OCI-LY7 (cell line): ENCODE measurements around the gene HMG20B. TPM values are rescaled to one million over a fixed set of nuclear protein-coding genes. Genes with fewer than 3 reads are reported as not detected.

Source experiments
- BruUV-seq: library from RNA; stranded (reverse); fragments of 400-500 nt; replicated peaks from 2 replicates; lab custom pipeline; 2021; lab: Mats Ljungman, UMichigan
- CTCF ChIA-PET: fragments of 300-600 bp; sonication (Branson Sonifier 250); formaldehyde crosslinking; loops from one replicate; lab custom pipeline; 2022; ENCODE audit warnings: antibody characterized with exemption; ENCODE audit not compliant: unreplicated experiment; lab: Charles Lee
- POLR2A ChIA-PET: fragments of 300-600 bp; sonication (Branson Sonifier 250); formaldehyde crosslinking; loops from one replicate; lab custom pipeline; 2022; ENCODE audit warnings: antibody characterized with exemption; lab: Charles Lee
- DNase-seq: peaks from one replicate; pipeline ENCODE4 v3.0.0-alpha.2; 2015; ENCODE audit warnings: low spot score
- H2AFZ ChIP-seq: fragments of 200-600 bp; sonication (generic), shearing (Covaris generic); 2 replicates; pipeline ENCODE4 v1.6.1; 2014; ENCODE audit warnings: mild to moderate bottlenecking, antibody characterized with exemption, low read length, moderate library complexity
- H3K27ac ChIP-seq: fragments of 200-600 bp; sonication (generic); 2 replicates; pipeline ENCODE4 v1.5.1; 2014; ENCODE audit warnings: mixed run types, low read depth, mild to moderate bottlenecking, moderate library complexity, low read length, inconsistent platforms; ENCODE audit not compliant: poor library complexity, severe bottlenecking
- H3K36me3 ChIP-seq: fragments of 200-600 bp; sonication (generic); 2 replicates; pipeline ENCODE4 v1.6.1; 2014; ENCODE audit warnings: mild to moderate bottlenecking, antibody characterized with exemption, low read length, moderate library complexity, mixed read lengths; ENCODE audit not compliant: insufficient read depth
- H3K4me1 ChIP-seq: fragments of 200-600 bp; sonication (generic); 2 replicates; pipeline ENCODE4 v1.5.1; 2014; ENCODE audit warnings: mild to moderate bottlenecking, low read length; ENCODE audit not compliant: insufficient read depth, poor library complexity, severe bottlenecking
- H3K4me2 ChIP-seq: fragments of 200-600 bp; sonication (generic); 2 replicates; pipeline ENCODE4 v1.6.1; 2014; ENCODE audit warnings: mild to moderate bottlenecking, low read length
- H3K4me3 ChIP-seq: fragments of 200-600 bp; sonication (generic); 2 replicates; pipeline ENCODE4 v1.5.1; 2014; ENCODE audit warnings: mild to moderate bottlenecking, low read depth, low read length; ENCODE audit not compliant: poor library complexity, severe bottlenecking
- H3K79me2 ChIP-seq: fragments of 200-600 bp; sonication (generic); 2 replicates; pipeline ENCODE4 v1.6.1; 2016; ENCODE audit warnings: low read depth, mild to moderate bottlenecking, low read length, moderate library complexity, mixed read lengths; ENCODE audit not compliant: insufficient read depth
- H3K9me2 ChIP-seq: fragments of 200-600 bp; sonication (generic); 2 replicates; pipeline ENCODE4 v1.6.1; 2016; ENCODE audit warnings: mild to moderate bottlenecking, low read length, mixed read lengths; ENCODE audit not compliant: insufficient read depth
- H3K9me3 ChIP-seq: fragments of 200-600 bp; sonication (generic); 2 replicates; pipeline ENCODE4 v1.6.1; 2014; ENCODE audit warnings: mild to moderate bottlenecking, mixed run types, low read length, mixed read lengths
- H4K20me1 ChIP-seq: fragments of 200-600 bp; sonication (generic); 2 replicates; pipeline ENCODE4 v1.6.1; 2014; ENCODE audit warnings: mild to moderate bottlenecking, antibody characterized with exemption, low read length, moderate library complexity, mixed read lengths; ENCODE audit not compliant: insufficient read depth
- EZH2phosphoT487 ChIP-seq: fragments of 200-600 bp; sonication (generic); IDR thresholded peaks from 2 replicates; pipeline ENCODE4 v1.6.1; 2018; ENCODE audit warnings: low read depth, borderline replicate concordance, mild to moderate bottlenecking, mixed run types, antibody characterized with exemption, low read length, moderate library complexity, mixed read lengths
- intact Hi-C: fragments of 100-400 bp; cut with micrococcal nuclease; formaldehyde crosslinking; loops from one replicate; pipeline ENCODE4 v1.10.0; 2022; ENCODE audit not compliant: unreplicated experiment
- total RNA-seq, 2 experiments: library from RNA; depleted of rRNA in 1 of 2; stranded (reverse); fragments of >200 nt in 1 of 2; shearing (Covaris generic) in 1 of 2; gene quantifications; 2 replicates each; pipeline ENCODE4 v1.2.3, GENCODE V29; 2014 to 2022
- TF ChIP-seq, protein P1 (sequence below): fragments of 200-600 bp; sonication (generic); conservative IDR thresholded peaks from 2 replicates; pipeline ENCODE4 v1.5.1; 2014; ENCODE audit warnings: mild to moderate bottlenecking, antibody characterized with exemption, low read length, moderate library complexity, mixed read lengths

Gene HMG20B
- total RNA-seq, 2 experiments from 2014 or later, result 91.0 to 119 TPM

GRCh38 chr19:3535563-3535965 lies 37.2 kb upstream of the HMG20B start:
- Histone ChIP-seq H3K4me1 (no peaks in the 10 kb centered on the region), H2AFZ (no peak overlapping the region), H3K4me2 (no peak overlapping the region), H3K36me3 (peaks cover 80% of the 10 kb centered on the region), H3K9me2 (no peaks in the 10 kb centered on the region), H3K27ac (no peak overlapping the region), H3K4me3 (no peak overlapping the region), H3K9me3 (no peaks in the 10 kb centered on the region), H4K20me1 (no peaks in the 10 kb centered on the region), H3K79me2 (no peaks in the 10 kb centered on the region)
- TF ChIP-seq EZH2phosphoT487, result no peak
- TF ChIP-seq, protein P1, sequence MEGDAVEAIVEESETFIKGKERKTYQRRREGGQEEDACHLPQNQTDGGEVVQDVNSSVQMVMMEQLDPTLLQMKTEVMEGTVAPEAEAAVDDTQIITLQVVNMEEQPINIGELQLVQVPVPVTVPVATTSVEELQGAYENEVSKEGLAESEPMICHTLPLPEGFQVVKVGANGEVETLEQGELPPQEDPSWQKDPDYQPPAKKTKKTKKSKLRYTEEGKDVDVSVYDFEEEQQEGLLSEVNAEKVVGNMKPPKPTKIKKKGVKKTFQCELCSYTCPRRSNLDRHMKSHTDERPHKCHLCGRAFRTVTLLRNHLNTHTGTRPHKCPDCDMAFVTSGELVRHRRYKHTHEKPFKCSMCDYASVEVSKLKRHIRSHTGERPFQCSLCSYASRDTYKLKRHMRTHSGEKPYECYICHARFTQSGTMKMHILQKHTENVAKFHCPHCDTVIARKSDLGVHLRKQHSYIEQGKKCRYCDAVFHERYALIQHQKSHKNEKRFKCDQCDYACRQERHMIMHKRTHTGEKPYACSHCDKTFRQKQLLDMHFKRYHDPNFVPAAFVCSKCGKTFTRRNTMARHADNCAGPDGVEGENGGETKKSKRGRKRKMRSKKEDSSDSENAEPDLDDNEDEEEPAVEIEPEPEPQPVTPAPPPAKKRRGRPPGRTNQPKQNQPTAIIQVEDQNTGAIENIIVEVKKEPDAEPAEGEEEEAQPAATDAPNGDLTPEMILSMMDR, result no peak
- no peak for DNase-seq
- POLR2A ChIA-PET, result no interaction called here
- no TSS peak for BruUV-seq
- intact Hi-C loops, result no loop called here
- CTCF ChIA-PET, result no interaction called here

DNA sequence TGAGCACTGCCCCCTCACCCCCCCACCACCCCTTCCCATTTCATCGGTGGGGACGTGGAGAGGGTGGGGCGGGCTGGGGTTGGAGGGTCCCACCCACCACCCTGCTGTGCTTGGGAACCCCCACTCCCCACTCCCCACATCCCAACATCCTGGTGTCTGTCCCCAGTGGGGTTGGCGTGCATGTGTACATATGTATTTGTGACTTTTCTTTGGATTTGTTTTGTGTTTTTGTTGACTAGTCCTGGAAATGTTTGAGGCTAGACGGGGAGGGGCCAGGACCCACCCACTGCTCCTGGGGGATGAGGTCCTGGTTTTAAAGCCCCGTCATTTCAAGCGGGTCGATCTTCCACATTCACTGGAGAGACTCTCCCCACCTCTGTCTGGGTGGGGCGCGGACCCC lies 36.8 kb upstream of the HMG20B start:
- POLR2A ChIA-PET, result no interaction called here
- H3K36me3 ChIP-seq, result peaks cover 80% of the 10 kb centered on the region
- H3K9me2 ChIP-seq, result no peaks in the 10 kb centered on the region
- H3K79me2 ChIP-seq, result no peaks in the 10 kb centered on the region
- CTCF ChIA-PET, result no interaction called here
- H3K4me3 ChIP-seq, result no peak overlapping the region
- no TSS peak for BruUV-seq
- H4K20me1 ChIP-seq, result no peaks in the 10 kb centered on the region
- H3K4me1 ChIP-seq, result no peaks in the 10 kb centered on the region
- H3K9me3 ChIP-seq, result no peaks in the 10 kb centered on the region
- TF ChIP-seq EZH2phosphoT487, result no peak
- TF ChIP-seq, protein P1, result no peak
- H2AFZ ChIP-seq, result no peak overlapping the region
- no peak overlapping the region for H3K27ac ChIP-seq
- intact Hi-C loops, result no loop called here
- DNase-seq, result no peak
- H3K4me2 ChIP-seq, result no peak overlapping the region

- POLR2A ChIA-PET, result no interaction called here
- Histone ChIP-seq H3K27ac (no peak overlapping the region), H2AFZ (no peak overlapping the region), H3K4me2 (no peak overlapping the region), H3K9me3 (no peaks in the 10 kb centered on the region), H3K36me3 (peaks cover 74% of the 10 kb centered on the region), H3K9me2 (no peaks in the 10 kb centered on the region), H3K4me3 (no peak overlapping the region), H3K4me1 (no peaks in the 10 kb centered on the region), H4K20me1 (no peaks in the 10 kb centered on the region), H3K79me2 (no peaks in the 10 kb centered on the region)
- no peak for TF ChIP-seq EZH2phosphoT487
- TF ChIP-seq, protein P1, result no peak
- BruUV-seq, result no TSS peak
- intact Hi-C loops, result no loop called here
- CTCF ChIA-PET, result no interaction called here
- DNase-seq, result no peak
Measured at GRCh38 chr19:3536429-3537100, 36.2 kb upstream of the HMG20B start.
